Osteoblast (primary cell): ENCODE measurements around the gene ENO3. TPM values are rescaled to one million over a fixed set of nuclear protein-coding genes. Genes with fewer than 3 reads are reported as not detected.

Experiments
- DNase-seq: peaks from one replicate; pipeline ENCODE4 v3.0.0; 2011; ENCODE audit warnings: low spot score, mixed read lengths; ENCODE audit not compliant: insufficient read length; ENCODE audit errors: missing footprints
- H2AFZ ChIP-seq: 2 replicates; pipeline ENCODE4 v1.6.0; 2011; ENCODE audit warnings: mild to moderate bottlenecking, low read length
- H3K27ac ChIP-seq: 2 replicates; pipeline ENCODE4 v1.5.1; 2011; ENCODE audit warnings: mild to moderate bottlenecking, low read depth, low read length, moderate library complexity
- H3K27me3 ChIP-seq: 2 replicates; pipeline ENCODE4 v1.6.0; 2012; ENCODE audit warnings: mild to moderate bottlenecking, control low read depth, inconsistent platforms, low read length, moderate library complexity; ENCODE audit not compliant: insufficient read depth
- H3K36me3 ChIP-seq: 2 replicates; pipeline ENCODE4 v1.5.1; 2011; ENCODE audit warnings: mild to moderate bottlenecking, low read length, control low read depth, moderate library complexity; ENCODE audit not compliant: insufficient read depth
- H3K4me1 ChIP-seq: 2 replicates; pipeline ENCODE4 v1.5.1; 2011; ENCODE audit warnings: mild to moderate bottlenecking, low read length, control low read depth, moderate library complexity; ENCODE audit not compliant: insufficient read depth
- H3K4me2 ChIP-seq: 2 replicates; pipeline ENCODE4 v1.6.0; 2011; ENCODE audit warnings: mild to moderate bottlenecking, low read length; ENCODE audit not compliant: insufficient read depth
- H3K4me3 ChIP-seq: fragments of 200-600 bp; sonication (generic); 3 replicates; pipeline ENCODE4 v1.5.1; 2012; ENCODE audit warnings: mild to moderate bottlenecking, low read length, inconsistent platforms; ENCODE audit not compliant: insufficient read depth
- H3K79me2 ChIP-seq: 2 replicates; pipeline ENCODE4 v1.6.0; 2012; ENCODE audit warnings: mild to moderate bottlenecking, low read length, control low read depth, inconsistent platforms; ENCODE audit not compliant: insufficient read depth
- H3K9me3 ChIP-seq: 2 replicates; pipeline ENCODE4 v1.5.1; 2011; ENCODE audit warnings: low read depth, low read length, control low read depth
- H4K20me1 ChIP-seq: 2 replicates; pipeline ENCODE4 v1.6.0; 2012; ENCODE audit warnings: mild to moderate bottlenecking, low read length, control low read depth; ENCODE audit not compliant: insufficient read depth
- CTCF ChIP-seq: IDR thresholded peaks from 2 replicates; pipeline ENCODE4 v1.5.1; 2011; ENCODE audit warnings: mild to moderate bottlenecking, low read depth, low read length, moderate library complexity; ENCODE audit errors: extremely low read depth
- total RNA-seq: library from RNA; depleted of rRNA; stranded (reverse); fragments of >200 nt; gene quantifications from 2 replicates; pipeline ENCODE4 v1.2.3, GENCODE V29; 2012

The ENO3 gene
- total RNA-seq, 1 donor, result 2.9 TPM

GRCh38 chr17:4947411-4948165 lies 3.3 kb upstream of the ENO3 start:
- peak; percentile 92 for DNase-seq
- Histone ChIP-seq H3K36me3 (peaks cover 42% of the 10 kb centered on the region), H3K27ac (peak overlapping the region; percentile 83), H3K4me1 (peaks cover 41% of the 10 kb centered on the region), H3K79me2 (peaks cover 57% of the 10 kb centered on the region), H3K9me3 (no peaks in the 10 kb centered on the region), H3K4me3 (peak overlapping the region; percentile 96), H3K4me2 (peak overlapping the region; percentile 92), H2AFZ (peak overlapping the region; percentile 15), H3K27me3 (no peaks in the 10 kb centered on the region), H4K20me1 (peaks cover 52% of the 10 kb centered on the region)
- no peak for TF ChIP-seq CTCF

- peaks cover 48% of the 10 kb centered on the region for H3K4me1 ChIP-seq
- H3K9me3 ChIP-seq, result no peaks in the 10 kb centered on the region
- peak within 1 kb of the TSS; percentile 96 for H3K4me3 ChIP-seq
- no peaks in the 10 kb centered on the region for H3K27me3 ChIP-seq
- H3K79me2 ChIP-seq, result peaks cover 49% of the 10 kb centered on the region
- peak within 1 kb of the TSS; percentile 85 for H2AFZ ChIP-seq
- peak within 1 kb of the TSS; percentile 83 for H3K27ac ChIP-seq
- peaks cover 35% of the 10 kb centered on the region for H3K36me3 ChIP-seq
- H4K20me1 ChIP-seq, result peaks cover 45% of the 10 kb centered on the region
- TF ChIP-seq CTCF, result no peak
- peak within 1 kb of the TSS; percentile 97 for H3K4me2 ChIP-seq
- DNase-seq, result peak; percentile 99
These were observed 2.6 kb upstream of the ENO3 start, which contains the start of gene PFN1 for GRCh38 chr17:4948166-4948930. Gene PFN1 (minus strand): TSS chr17:4948530. CDS start chr17:4948394, 136 bp downstream.

GRCh38 chr17:4948931-4949320 lies 2.0 kb upstream of the ENO3 start:
- Histone ChIP-seq H3K4me2 (peak overlapping the region; percentile 97), H3K27ac (peak overlapping the region; percentile 72), H4K20me1 (peaks cover 40% of the 10 kb centered on the region), H3K4me3 (peak overlapping the region; percentile 96), H3K27me3 (no peaks in the 10 kb centered on the region), H3K4me1 (peaks cover 53% of the 10 kb centered on the region), H3K36me3 (peaks cover 29% of the 10 kb centered on the region), H2AFZ (peak overlapping the region; percentile 85), H3K9me3 (no peaks in the 10 kb centered on the region), H3K79me2 (peaks cover 43% of the 10 kb centered on the region)
- TF ChIP-seq CTCF, result no peak
- peak; percentile 100 for DNase-seq
